IMR-90 (cell line): ENCODE results near the gene ABTB2. TPM values are rescaled to one million over a fixed set of nuclear protein-coding genes. Genes with fewer than 3 reads are reported as not detected.
A peak's percentile ranks its signal among the peaks of the same experiment; 100 is the strongest.

ENCODE experiments used
- ATAC-seq: fragments of 200-7000 bp; cut with Tn5 transposase; 2 replicates; pipeline ENCODE4 v1.9.1; 2020; ENCODE audit warnings: low read depth, mild to moderate bottlenecking, moderate library complexity
- BruUV-seq: library from RNA; stranded (reverse); fragments of 400-500 nt; replicated peaks from 2 replicates; lab custom pipeline; 2021; lab: Mats Ljungman, UMichigan
- CTCF ChIA-PET: fragments of 300-600 bp; formaldehyde crosslinking; extraction: SDS; loops from one replicate; lab custom pipeline; 2021; ENCODE audit warnings: antibody characterized with exemption; lab: Yijun Ruan, JAX
- POLR2A ChIA-PET: fragments of 300-600 bp; sonication (Branson Sonifier 250); formaldehyde crosslinking; loops from one replicate; lab custom pipeline; 2022; ENCODE audit warnings: antibody characterized with exemption; ENCODE audit not compliant: unreplicated experiment; lab: Charles Lee
- DNase-seq: peaks from one replicate; pipeline ENCODE4 v3.0.0; 2013
- H2AFZ ChIP-seq: replicated peaks from 2 replicates; pipeline ENCODE3; 2013; ENCODE audit warnings: low read length, mild to moderate bottlenecking; ENCODE audit not compliant: poor library complexity
- H2AK5ac ChIP-seq: 2 replicates; pipeline ENCODE4 v1.6.1; 2013; ENCODE audit warnings: low read depth, low read length, inconsistent platforms
- H2AK9ac ChIP-seq: replicated peaks from 2 replicates; pipeline ENCODE3; 2013; ENCODE audit warnings: mild to moderate bottlenecking, low read depth, low read length, moderate library complexity; ENCODE audit not compliant: poor library complexity
- H2BK120ac ChIP-seq: 2 replicates; pipeline ENCODE4 v1.6.1; 2013; ENCODE audit warnings: low read depth, low read length, inconsistent platforms
- H2BK15ac ChIP-seq: 3 replicates; pipeline ENCODE4 v1.6.1; 2013; ENCODE audit warnings: low read depth, low read length, inconsistent platforms
- H2BK20ac ChIP-seq: 2 replicates; pipeline ENCODE4 v1.6.1; 2013; ENCODE audit warnings: low read depth, mild to moderate bottlenecking, inconsistent platforms, low read length, moderate library complexity
- H2BK5ac ChIP-seq: 2 replicates; pipeline ENCODE4 v1.6.1; 2013; ENCODE audit warnings: mild to moderate bottlenecking, low read depth, low read length, inconsistent platforms; ENCODE audit not compliant: poor library complexity, severe bottlenecking
- H3K14ac ChIP-seq: replicated peaks from 2 replicates; pipeline ENCODE4 v1.6.1; 2013; ENCODE audit warnings: low read depth, low read length, inconsistent platforms
- H3K18ac ChIP-seq: 2 replicates; pipeline ENCODE4 v1.6.1; 2013; ENCODE audit warnings: low read depth, low read length, control low read depth
- H3K23ac ChIP-seq: 2 replicates; pipeline ENCODE4 v1.6.1; 2013; ENCODE audit warnings: low read depth, low read length, inconsistent platforms
- H3K27ac ChIP-seq: 2 replicates; pipeline ENCODE4 v1.5.1; 2013; ENCODE audit warnings: mild to moderate bottlenecking, control low read depth, low read length; ENCODE audit not compliant: insufficient read depth
- H3K27me3 ChIP-seq: 2 replicates; pipeline ENCODE4 v1.6.1; 2013; ENCODE audit warnings: low read length; ENCODE audit not compliant: control insufficient read depth, insufficient read depth
- H3K36me3 ChIP-seq: 2 replicates; pipeline ENCODE4 v1.6.1; 2013; ENCODE audit warnings: low read length, mixed read lengths; ENCODE audit not compliant: control insufficient read depth, insufficient read depth
- H3K4ac ChIP-seq: 2 replicates; pipeline ENCODE4 v1.6.1; 2013; ENCODE audit warnings: low read depth, low read length, inconsistent platforms
- H3K4me1 ChIP-seq: 2 replicates; pipeline ENCODE4 v1.6.1; 2013; ENCODE audit warnings: low read length, mixed read lengths; ENCODE audit not compliant: control insufficient read depth, insufficient read depth
- H3K4me2 ChIP-seq: 2 replicates; pipeline ENCODE4 v1.6.1; 2013; ENCODE audit warnings: low read depth, mild to moderate bottlenecking, control low read depth, low read length, moderate library complexity
- H3K4me3 ChIP-seq: 2 replicates; pipeline ENCODE4 v1.5.1; 2013; ENCODE audit warnings: low read depth, mild to moderate bottlenecking, control low read depth, low read length, moderate library complexity; ENCODE audit not compliant: insufficient read depth
- H3K56ac ChIP-seq: 2 replicates; pipeline ENCODE4 v1.6.1; 2013; ENCODE audit warnings: low read length, inconsistent platforms; ENCODE audit not compliant: insufficient read depth; ENCODE audit errors: extremely low read depth
- H3K79me1 ChIP-seq, 2 experiments: 2 replicates each; pipeline ENCODE4 v1.6.1; 2013; ENCODE audit warnings: low read length in 2 of 2, inconsistent platforms in 1 of 2, low read depth in 1 of 2
- H3K9ac ChIP-seq: 2 replicates; pipeline ENCODE4 v1.6.1; 2013; ENCODE audit warnings: low read depth, low read length, control low read depth
- H3K9me1 ChIP-seq: 2 replicates; pipeline ENCODE4 v1.6.1; 2013; ENCODE audit warnings: low read length, inconsistent platforms; ENCODE audit not compliant: insufficient read depth
- H3K9me3 ChIP-seq: 2 replicates; pipeline ENCODE4 v1.6.1; 2013; ENCODE audit warnings: low read length; ENCODE audit not compliant: control insufficient read depth, insufficient read depth
- H4K20me1 ChIP-seq: 2 replicates; pipeline ENCODE4 v1.6.1; 2013; ENCODE audit warnings: low read length, inconsistent platforms; ENCODE audit not compliant: insufficient read depth
- H4K5ac ChIP-seq: 2 replicates; pipeline ENCODE4 v1.6.1; 2013; ENCODE audit warnings: mild to moderate bottlenecking, low read depth, low read length, control low read depth
- H4K8ac ChIP-seq, 2 experiments: 2 replicates each; pipeline ENCODE4 v1.6.1; 2013; ENCODE audit warnings: low read depth in 2 of 2, low read length in 2 of 2, control low read depth in 1 of 2, inconsistent platforms in 1 of 2
- H4K91ac ChIP-seq: 2 replicates; pipeline ENCODE4 v1.6.1; 2013; ENCODE audit warnings: low read depth, low read length, inconsistent platforms; ENCODE audit not compliant: insufficient read depth
- FOS ChIP-seq: fragments of 150-350 bp; IDR thresholded peaks from 2 replicates; pipeline ENCODE4 v1.6.1; 2016; ENCODE audit warnings: low read depth, low read length
- MAFK ChIP-seq: IDR thresholded peaks from 2 replicates; pipeline ENCODE4 v1.6.1; 2012; ENCODE audit warnings: low read depth, low read length, improper control_type of control experiment
- MXI1 ChIP-seq: IDR thresholded peaks from 2 replicates; pipeline ENCODE4 v1.6.1; 2012; ENCODE audit warnings: low read depth, mild to moderate bottlenecking, low read length, moderate library complexity, borderline replicate concordance
- POLR2A ChIP-seq: IDR thresholded peaks from 2 replicates; pipeline ENCODE4 v1.6.1; 2012; ENCODE audit warnings: mild to moderate bottlenecking, low read depth, low read length
- RCOR1 ChIP-seq: IDR thresholded peaks from 2 replicates; pipeline ENCODE4 v1.6.1; 2012; ENCODE audit warnings: mild to moderate bottlenecking, low read length, improper control_type of control experiment; ENCODE audit not compliant: insufficient replicate concordance
- SMC3 ChIP-seq: fragments of 150-350 bp; IDR thresholded peaks from 2 replicates; pipeline ENCODE4 v1.6.1; 2016; ENCODE audit warnings: low read depth, mild to moderate bottlenecking, antibody characterized with exemption, low read length, moderate library complexity
- USF2 ChIP-seq: fragments of 150-350 bp; IDR thresholded peaks from 2 replicates; pipeline ENCODE4 v1.6.1; 2017; ENCODE audit warnings: mild to moderate bottlenecking, antibody characterized with exemption, low read length, low read depth
- dilution Hi-C: fragments of 300-500 bp; cut with HindIII; formaldehyde crosslinking; loops from one replicate; pipeline ENCODE4 v1.14.3; 2018; ENCODE audit warnings: low sequenced_read_pairs; ENCODE audit not compliant: unreplicated experiment
- in situ Hi-C: fragments of 300-500 bp; cut with MboI; formaldehyde crosslinking; loops from 3 replicates; pipeline ENCODE4 v1.14.3; 2019; ENCODE audit warnings: low sequenced_read_pairs, inconsistent platforms, mixed read lengths
- intact Hi-C: fragments of 100-400 bp; cut with micrococcal nuclease; formaldehyde crosslinking; loops from 2 replicates; pipeline ENCODE4 v1.10.0; 2022
- polyA plus RNA-seq, 3 experiments: library from polyadenylated mRNA; depleted of rRNA; stranded (reverse); fragments of >200 nt; gene quantifications; 2 replicates each; pipeline ENCODE4 v1.2.3, GENCODE V29; 2012; ENCODE audit warnings: low replicate concordance in 1 of 3
- total RNA-seq: library from RNA; depleted of rRNA; stranded (reverse); fragments of >200 nt; gene quantifications from 2 replicates; pipeline ENCODE4 v1.2.3, GENCODE V29; 2012

ABTB2 gene
- total and polyA plus RNA-seq, 2 of the 4 experiments (the other 2 are of a cell fraction) = 0.18 to 2.0 TPM

GRCh38 chr11:34278175-34278574, 79.6 kb downstream of the ABTB2 start:
- no peak for ATAC-seq
- no peak overlapping the region for H4K5ac ChIP-seq
- H3K27ac ChIP-seq = no peak overlapping the region
- no peaks in the 10 kb centered on the region for H3K79me1 ChIP-seq
- H3K4me1 ChIP-seq = peaks cover 4% of the 10 kb centered on the region
- H3K23ac ChIP-seq = no peak overlapping the region
- intact Hi-C loops (no loop called here), dilution Hi-C loops (no loop called here), in situ Hi-C loops (no loop called here)
- H4K91ac ChIP-seq = no peak overlapping the region
- no peak for TF ChIP-seq USF2
- TF ChIP-seq SMC3 = no peak
- TF ChIP-seq POLR2A = no peak
- TF ChIP-seq MAFK = no peak
- no peak for TF ChIP-seq MXI1
- no peak for TF ChIP-seq FOS
- no peak for TF ChIP-seq RCOR1
- H2AK5ac ChIP-seq = 0 out of 2 replicates have a peak overlapping the region, but pooled peaks have one; percentile 23
- ChIA-PET CTCF (no interaction called here), POLR2A (no interaction called here)
- H3K4me3 ChIP-seq = no peak overlapping the region
- DNase-seq = no peak
- no peak overlapping the region for H2AFZ ChIP-seq
- H2BK20ac ChIP-seq = no peak overlapping the region
- BruUV-seq = no TSS peak
- no peaks in the 10 kb centered on the region for H3K36me3 ChIP-seq
- no peak overlapping the region for H3K56ac ChIP-seq
- no peak overlapping the region for H3K14ac ChIP-seq
- peaks cover 11% of the 10 kb centered on the region for H3K27me3 ChIP-seq
- no peaks in the 10 kb centered on the region for H3K9me3 ChIP-seq
- no peak overlapping the region for H2BK120ac ChIP-seq
- no peak overlapping the region for H3K4ac ChIP-seq
- no peak overlapping the region for H3K9ac ChIP-seq
- H4K8ac ChIP-seq = no peak overlapping the region
- H2BK5ac ChIP-seq = no peak overlapping the region
- H3K18ac ChIP-seq = no peak overlapping the region
- H4K20me1 ChIP-seq = no peaks in the 10 kb centered on the region; the same call in 1 of the 2 replicates
- no peak overlapping the region for H2BK15ac ChIP-seq
- H2AK9ac ChIP-seq = no peak overlapping the region
- H3K9me1 ChIP-seq = peaks cover 17% of the 10 kb centered on the region
- H3K4me2 ChIP-seq = no peak overlapping the region
